AG04449 (cell line): ENCODE results near the gene MRO.

Experiments
- CTCF ChIA-PET: fragments of 350-600 bp; formaldehyde crosslinking; extraction: SDS; loops from one replicate; lab custom pipeline; 2021; ENCODE audit warnings: antibody characterized with exemption; lab: Yijun Ruan, JAX
- POLR2A ChIA-PET: fragments of 400-600, 350-600 bp; formaldehyde crosslinking; extraction: SDS; loops from one replicate; lab custom pipeline; 2020; ENCODE audit warnings: antibody characterized with exemption, inconsistent platforms; lab: Yijun Ruan, JAX
- DNase-seq: peaks from one replicate; pipeline ENCODE4 v3.0.0-alpha.2; 2010; ENCODE audit warnings: low read depth, low spot score
- H3K4me3 ChIP-seq: 2 replicates; pipeline ENCODE4 v1.5.1; 2011; ENCODE audit warnings: low read depth, mild to moderate bottlenecking, control low read depth, low read length
- TF ChIP-seq, protein P1 (sequence below): IDR thresholded peaks from one replicate; pipeline ENCODE4 v1.5.1; 2011; ENCODE audit warnings: mild to moderate bottlenecking, moderate library complexity, low read length, control low read depth, inconsistent platforms; ENCODE audit not compliant: insufficient read depth; ENCODE audit errors: missing control alignments

The MRO gene

DNA sequence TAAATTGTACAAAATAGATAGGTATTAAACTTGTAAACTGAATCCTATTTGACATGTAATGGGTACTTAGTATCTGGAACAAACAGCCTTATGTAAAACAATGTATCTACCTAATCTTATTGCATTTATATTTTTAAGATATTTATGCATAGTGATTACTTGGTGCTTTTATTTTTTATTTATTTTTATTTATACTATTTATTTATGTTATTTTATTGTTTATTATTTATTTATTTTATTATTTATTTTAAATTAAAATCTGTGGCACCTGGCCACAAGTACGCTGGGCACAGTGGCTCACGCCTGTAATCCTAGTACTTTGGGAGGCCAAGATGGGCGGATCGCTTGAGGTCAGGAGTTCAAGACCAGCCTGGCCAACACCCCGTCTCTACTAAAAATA is 26.9 kb downstream of the MRO start:
- TF ChIP-seq, protein P1, sequence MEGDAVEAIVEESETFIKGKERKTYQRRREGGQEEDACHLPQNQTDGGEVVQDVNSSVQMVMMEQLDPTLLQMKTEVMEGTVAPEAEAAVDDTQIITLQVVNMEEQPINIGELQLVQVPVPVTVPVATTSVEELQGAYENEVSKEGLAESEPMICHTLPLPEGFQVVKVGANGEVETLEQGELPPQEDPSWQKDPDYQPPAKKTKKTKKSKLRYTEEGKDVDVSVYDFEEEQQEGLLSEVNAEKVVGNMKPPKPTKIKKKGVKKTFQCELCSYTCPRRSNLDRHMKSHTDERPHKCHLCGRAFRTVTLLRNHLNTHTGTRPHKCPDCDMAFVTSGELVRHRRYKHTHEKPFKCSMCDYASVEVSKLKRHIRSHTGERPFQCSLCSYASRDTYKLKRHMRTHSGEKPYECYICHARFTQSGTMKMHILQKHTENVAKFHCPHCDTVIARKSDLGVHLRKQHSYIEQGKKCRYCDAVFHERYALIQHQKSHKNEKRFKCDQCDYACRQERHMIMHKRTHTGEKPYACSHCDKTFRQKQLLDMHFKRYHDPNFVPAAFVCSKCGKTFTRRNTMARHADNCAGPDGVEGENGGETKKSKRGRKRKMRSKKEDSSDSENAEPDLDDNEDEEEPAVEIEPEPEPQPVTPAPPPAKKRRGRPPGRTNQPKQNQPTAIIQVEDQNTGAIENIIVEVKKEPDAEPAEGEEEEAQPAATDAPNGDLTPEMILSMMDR, result no peak
- CTCF ChIA-PET, result no interaction called here
- DNase-seq, result no peak
- POLR2A ChIA-PET, result no interaction called here
- H3K4me3 ChIP-seq, result no peak overlapping the region

DNA sequence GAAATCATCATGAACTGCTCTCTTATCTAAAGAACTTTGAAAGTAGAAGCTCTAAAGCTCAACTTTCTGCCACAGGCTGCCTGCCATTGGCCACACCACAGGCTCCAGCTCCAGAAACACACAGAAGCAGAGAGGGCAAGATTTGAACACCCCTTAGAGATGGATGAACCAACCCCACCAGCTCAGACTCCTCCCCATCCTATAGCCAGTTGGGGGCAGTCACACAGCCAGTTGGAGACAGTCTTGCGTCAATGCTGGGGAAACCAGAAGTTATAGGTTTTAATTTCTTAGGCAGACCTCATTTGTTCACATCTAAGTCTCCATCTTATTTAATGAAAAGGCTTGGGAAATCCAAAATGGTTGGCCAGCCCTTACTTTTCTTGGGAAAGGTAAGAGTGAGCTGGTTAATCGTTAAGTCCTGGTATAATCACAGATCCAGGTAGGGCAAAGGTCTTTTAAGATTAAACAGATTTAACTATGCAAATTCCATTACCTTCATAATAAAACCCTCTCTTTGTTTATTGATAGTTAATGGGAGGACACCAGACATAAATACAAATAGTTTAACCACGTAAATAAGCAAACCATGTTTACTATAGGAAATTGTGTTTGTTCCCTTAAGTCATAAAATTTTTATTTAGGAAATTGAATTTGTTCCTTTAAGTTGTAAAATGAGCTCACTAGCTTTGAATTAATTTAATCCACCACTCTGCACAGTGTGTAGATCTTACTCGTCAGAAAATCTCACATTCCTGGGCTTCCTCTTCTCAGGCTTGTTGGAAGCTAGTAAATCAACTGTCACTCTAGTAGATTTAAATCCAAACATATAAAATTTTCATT is 28.0 kb downstream of the MRO start:
- CTCF ChIA-PET, result no interaction called here
- POLR2A ChIA-PET, result no interaction called here

DNA sequence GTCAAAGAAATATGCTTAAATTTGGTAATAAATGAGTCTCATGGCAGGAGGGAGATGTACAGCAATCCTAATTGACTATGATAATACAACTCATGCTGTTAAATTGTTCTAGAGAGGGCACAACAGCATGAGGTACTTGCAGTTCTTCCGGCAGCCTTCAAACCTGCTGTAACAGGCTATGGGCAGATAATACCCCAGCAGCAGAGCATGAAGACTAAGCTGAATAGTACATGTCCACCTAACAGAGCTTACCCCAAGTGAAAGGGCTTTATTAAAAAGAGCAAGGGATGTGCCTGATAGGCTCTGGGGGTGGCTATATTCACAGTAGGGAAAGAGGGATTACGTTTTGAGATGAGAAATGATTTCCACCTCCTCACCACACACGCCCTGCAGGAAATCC is 28.9 kb downstream of the MRO start:
- no peak for DNase-seq
- ChIA-PET POLR2A (no interaction called here), CTCF (no interaction called here)
- TF ChIP-seq, protein P1, result no peak
- no peak overlapping the region for H3K4me3 ChIP-seq

More for the DNA sequence above, 28.0 kb downstream of the MRO start:
- H3K4me3 ChIP-seq, result no peak overlapping the region
- TF ChIP-seq, protein P1, result no peak
- no peak for DNase-seq

DNA sequence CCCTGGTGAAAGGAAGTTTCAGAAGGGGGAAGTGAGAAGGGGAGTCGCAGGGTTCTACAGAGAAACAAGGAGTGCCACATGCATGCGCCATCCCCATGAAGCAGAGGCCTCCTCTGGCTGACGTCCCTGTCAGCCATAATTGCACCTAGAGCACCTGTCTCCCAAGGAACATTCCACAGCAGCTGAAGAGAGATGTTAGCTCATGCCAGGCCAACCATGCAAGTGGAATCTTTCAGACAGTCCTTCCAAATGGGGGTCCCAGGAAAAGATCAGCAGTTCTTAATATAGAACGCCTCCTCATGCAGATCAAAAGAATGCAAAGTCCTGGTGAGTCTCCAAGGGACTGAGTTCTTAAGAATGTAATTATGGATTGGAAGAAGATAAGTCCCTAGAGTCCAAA is 29.6 kb downstream of the MRO start:
- TF ChIP-seq, protein P1, result no peak
- no peak overlapping the region for H3K4me3 ChIP-seq
- POLR2A ChIA-PET, result no interaction called here
- DNase-seq, result no peak
- CTCF ChIA-PET, result no interaction called here

DNA sequence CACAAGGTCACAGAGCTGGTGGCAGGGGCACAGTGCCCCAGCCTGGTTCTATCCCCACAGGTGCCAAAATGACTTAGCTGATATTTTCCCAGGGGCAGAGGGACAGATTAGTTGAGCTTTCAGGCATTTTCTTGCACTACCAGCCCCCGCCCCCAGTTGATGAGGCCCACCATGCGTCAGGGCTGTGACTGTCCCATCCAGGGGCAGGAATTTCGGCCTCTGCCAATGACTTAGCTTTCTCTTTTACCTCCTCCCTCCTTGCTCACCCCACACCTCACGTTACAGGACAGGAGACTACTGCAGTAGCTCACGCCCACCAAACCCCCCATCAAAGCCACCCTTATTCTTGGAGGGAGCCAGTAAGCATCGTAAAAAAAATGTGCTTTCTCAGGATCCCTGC is 31.5 kb downstream of the MRO start:
- POLR2A ChIA-PET, result no interaction called here
- CTCF ChIA-PET, result no interaction called here
- TF ChIP-seq, protein P1, result no peak

DNA sequence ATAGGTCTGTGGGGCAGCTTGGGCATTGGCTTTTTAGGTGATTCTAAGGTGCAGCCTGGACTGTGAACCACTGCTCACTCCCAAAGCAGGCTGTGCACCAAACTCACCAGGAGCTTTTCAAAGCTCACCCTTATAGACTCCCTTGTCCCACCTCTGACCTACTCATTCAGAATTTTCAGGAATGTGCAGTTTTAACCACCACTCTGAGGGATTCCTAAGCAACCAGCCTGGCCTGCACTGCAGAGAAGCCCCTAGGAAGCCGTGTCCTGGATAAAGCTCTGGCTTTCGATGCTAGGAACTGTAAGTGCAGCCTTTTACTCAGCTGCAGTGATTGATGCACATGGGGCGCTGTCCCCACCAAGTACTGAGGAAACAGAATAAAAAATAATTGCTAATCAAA is 33.0 kb downstream of the MRO start:
- CTCF ChIA-PET, result no interaction called here
- TF ChIP-seq, protein P1, result no peak
- DNase-seq, result no peak
- H3K4me3 ChIP-seq, result no peak overlapping the region
- POLR2A ChIA-PET, result no interaction called here

More for the DNA sequence above, 31.5 kb downstream of the MRO start:
- no peak overlapping the region for H3K4me3 ChIP-seq
- DNase-seq, result no peak
